Endometrial microvascular endothelial cells (primary cell): ENCODE measurements around the gene HOXD4. TPM values are rescaled to one million over a fixed set of nuclear protein-coding genes. Genes with fewer than 3 reads are reported as not detected.

ENCODE experiments used
- in situ Hi-C: cut with HindIII; loops from 2 replicates; pipeline ENCODE4 v1.10.0; 2017; ENCODE audit warnings: low sequenced_read_pairs, low pct_unique_long_range_greater_than_20kb; ENCODE audit errors: inconsistent ontology term
- total RNA-seq: library from RNA; depleted of rRNA; stranded (reverse); fragments of >200 nt; gene quantifications from one replicate; pipeline ENCODE4 v1.2.3, GENCODE V29; 2015; ENCODE audit errors: inconsistent ontology term

The HOXD4 gene
- 18.7 TPM for total RNA-seq

- in situ Hi-C loops: no loop called here
These were observed at the start of gene HOXD4 for GRCh38 chr2:176151442-176152287. Gene HOXD4 (plus strand): TSS chr2:176151550. CDS start chr2:176151634, 84 bp downstream.

DNA sequence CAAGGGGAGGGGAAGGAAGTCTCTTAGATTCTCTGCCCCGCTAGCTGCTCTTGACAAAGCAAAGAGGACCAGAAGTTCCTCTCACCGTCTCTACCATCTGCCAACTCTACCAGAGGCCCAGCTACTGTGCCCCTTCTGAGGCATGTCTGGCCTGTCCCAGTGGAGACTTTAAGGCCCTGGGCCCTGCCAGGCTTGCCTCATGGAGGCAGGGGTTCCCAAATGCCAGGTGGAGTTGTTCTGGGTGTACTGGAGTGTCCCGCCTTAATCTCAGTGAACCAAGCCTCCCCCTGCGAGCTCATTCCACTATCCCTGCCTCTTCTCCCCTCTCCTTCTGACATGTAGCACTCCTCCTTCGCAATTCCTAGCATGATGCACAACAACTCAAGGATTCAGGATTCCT, 49.5 kb upstream of the HOXD4 start:
- in situ Hi-C loops: no loop called here

- in situ Hi-C loops: no loop called here
These were observed 49.0 kb upstream of the HOXD4 start for GRCh38 chr2:176102309-176102866.

GRCh38 chr2:176103194-176103593, 48.2 kb upstream of the HOXD4 start:
- in situ Hi-C loops: no loop called here

- in situ Hi-C loops: no loop called here
These were observed 47.5 kb upstream of the HOXD4 start for GRCh38 chr2:176103742-176104315.

DNA sequence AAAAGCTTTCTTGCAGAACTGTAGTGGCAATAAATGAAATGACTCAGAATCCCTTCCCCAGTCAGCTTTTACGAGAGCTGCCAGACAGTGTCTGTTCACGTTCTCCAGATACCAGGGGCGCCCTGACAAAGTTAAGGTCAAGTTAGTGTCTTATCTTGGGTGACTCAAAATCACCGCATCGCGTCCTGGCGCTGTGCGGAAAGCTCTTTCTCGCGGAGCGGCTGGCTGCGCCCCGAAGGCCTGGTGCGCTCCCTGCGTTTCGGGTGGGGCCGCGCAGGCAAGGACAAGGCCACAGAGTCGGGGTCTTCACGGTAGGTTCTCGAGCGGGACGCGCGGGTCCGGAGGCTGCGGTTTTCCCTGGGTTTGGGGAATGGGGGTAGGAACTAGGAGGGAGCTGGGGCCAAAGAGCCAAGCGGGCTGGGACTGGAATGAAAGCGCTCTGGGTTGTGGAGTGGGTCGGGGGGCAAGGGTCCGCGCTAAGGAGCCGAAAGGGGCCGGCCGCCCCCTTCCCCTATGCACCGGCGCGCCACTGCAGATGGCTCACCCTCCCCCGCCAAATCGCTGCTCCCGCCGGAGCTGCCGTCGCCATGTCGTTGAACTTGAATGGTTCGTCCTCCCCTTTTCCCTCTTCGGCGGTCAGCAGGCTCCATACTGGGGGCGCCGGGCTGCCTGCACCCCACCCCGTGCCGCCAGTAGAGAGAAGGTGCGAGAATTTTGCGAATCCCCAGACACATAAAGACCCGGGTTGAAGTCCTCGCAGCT, 46.9 kb upstream of the HOXD4 start:
- in situ Hi-C loops: no loop called here

DNA sequence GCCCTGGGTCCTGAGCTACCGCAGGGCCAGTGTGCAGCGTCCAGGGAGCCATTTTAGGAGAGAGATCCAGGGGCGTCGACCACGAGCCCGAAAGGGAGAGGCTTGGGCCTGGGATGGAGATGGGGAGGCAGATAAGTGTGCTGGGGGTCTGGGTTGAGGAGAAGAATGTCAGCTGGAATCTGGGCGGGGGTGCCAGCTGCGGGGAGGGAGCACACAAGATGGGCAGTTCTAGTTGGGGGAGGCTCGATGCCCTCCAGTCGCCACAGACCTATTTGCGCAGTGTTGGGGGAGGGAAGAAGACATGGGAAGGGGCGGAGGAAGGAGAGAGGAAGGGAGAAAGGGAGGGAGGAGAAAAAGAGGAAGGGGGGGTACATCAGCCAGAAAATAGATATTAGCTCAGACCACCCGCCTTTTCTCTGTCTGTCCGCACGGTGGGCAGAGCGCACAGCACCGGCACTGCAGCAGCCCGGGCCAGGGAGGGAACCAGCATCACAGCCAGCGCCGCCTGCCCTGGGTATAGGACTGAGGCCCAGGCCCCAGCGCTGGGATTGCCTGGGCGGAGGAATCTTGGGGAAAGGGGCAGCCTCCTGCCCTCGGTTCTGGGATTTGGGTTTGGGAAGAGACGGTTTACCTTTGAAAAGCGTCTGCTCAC, 46.1 kb upstream of the HOXD4 start:
- in situ Hi-C loops: no loop called here

- in situ Hi-C loops: no loop called here
These were observed 45.4 kb upstream of the HOXD4 start for GRCh38 chr2:176105730-176106580.

DNA sequence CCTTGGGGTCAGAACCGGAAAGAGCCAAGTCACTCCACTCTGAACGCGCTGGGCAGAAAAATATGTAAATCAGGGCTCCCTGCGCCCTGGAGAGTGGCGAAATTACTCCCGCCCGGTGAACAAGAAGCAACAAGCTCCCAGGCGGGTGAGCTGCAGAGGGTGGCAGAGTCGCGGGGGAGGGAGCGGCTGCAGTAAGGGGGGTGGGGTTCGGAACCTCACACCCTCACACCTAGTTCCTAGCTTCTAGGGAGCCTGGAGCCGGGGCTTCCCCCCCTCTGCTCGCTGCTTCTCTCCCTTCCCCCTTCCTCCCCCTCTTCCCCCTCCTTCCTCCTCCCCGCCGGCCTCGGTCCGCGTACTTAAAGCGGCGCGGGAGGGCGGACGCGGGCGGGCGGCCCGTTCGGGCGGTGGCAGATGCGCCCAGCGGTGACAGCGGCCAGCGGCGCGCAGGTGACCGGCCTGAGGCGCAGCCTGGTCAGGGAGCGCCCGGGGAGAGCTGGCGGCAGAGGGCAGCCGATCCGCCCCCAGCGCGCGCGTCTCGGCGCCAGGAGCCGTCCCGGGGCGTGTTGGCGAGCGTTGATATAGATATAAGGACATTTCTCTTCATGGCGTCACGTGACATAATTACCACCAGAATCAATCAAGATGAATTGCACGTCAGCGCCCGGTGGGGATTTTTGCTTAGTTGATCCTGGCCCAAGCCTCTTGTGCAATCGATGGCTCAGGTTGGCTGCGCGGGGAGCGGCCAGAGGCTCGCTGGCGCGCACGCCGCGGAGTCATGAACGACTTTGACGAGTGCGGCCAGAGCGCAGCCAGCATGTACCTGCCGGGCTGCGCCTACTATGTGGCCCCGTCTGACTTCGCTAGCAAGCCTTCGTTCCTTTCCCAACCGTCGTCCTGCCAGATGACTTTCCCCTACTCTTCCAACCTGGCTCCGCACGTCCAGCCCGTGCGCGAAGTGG, 44.5 kb upstream of the HOXD4 start, which contains the start of gene HOXD11:
TSS of gene HOXD11 (plus strand) at position 700 of the 959 bp plus-strand sequence. CDS start at position 776, 76 bp downstream.
- in situ Hi-C loops: no loop called here

DNA sequence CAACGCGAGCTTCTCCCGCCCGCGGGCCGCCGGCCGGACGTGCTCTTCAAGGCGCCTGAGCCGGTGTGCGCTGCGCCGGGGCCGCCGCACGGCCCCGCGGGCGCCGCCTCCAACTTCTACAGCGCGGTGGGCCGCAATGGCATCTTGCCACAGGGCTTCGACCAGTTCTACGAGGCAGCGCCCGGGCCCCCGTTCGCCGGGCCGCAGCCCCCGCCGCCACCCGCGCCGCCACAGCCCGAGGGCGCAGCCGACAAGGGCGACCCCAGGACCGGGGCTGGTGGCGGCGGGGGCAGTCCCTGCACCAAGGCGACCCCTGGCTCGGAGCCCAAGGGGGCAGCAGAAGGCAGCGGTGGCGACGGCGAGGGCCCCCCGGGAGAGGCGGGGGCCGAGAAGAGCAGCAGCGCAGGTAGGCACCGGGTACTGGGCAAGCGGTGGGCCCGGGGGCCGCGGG, 43.6 kb upstream of the HOXD4 start:
- in situ Hi-C loops: no loop called here

GRCh38 chr2:176109192-176109901, 42.0 kb upstream of the HOXD4 start:
- in situ Hi-C loops: no loop called here

GRCh38 chr2:176109946-176110345, 41.4 kb upstream of the HOXD4 start:
- in situ Hi-C loops: no loop called here

GRCh38 chr2:176110415-176111308, 40.7 kb upstream of the HOXD4 start:
- in situ Hi-C loops: no loop called here

DNA sequence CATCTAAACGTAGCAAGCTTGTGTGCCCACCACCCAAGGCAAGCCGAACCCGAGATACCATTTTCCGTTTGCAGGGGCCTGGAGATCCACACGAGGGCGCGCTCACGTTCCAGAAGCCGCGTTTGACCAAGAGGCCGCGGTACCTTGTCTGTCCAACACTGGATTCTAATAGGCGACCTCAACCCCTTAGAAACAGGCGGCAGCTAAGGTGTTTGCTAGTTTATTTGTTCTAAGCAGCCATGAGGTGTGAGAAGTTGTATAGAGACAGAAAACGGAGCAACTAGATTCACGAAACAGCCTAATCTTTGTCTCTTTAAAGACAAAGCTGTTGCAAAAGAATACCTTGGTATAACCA, 40.1 kb upstream of the HOXD4 start:
- in situ Hi-C loops: no loop called here

GRCh38 chr2:176111846-176112374, 39.4 kb upstream of the HOXD4 start:
- in situ Hi-C loops: no loop called here
